HL-60 (cell line): ENCODE measurements around the gene PCGF6.
A peak's percentile ranks its signal among the peaks of the same experiment; 100 is the strongest.

Experiments
- DNase-seq, 2 experiments: peaks; one replicate each; pipeline ENCODE4 v3.0.0-alpha.2; 2010 to 2020; ENCODE audit warnings: low read depth in 1 of 2, low spot score in 1 of 2
- H3K27ac ChIP-seq: fragments of 250-450 bp; sonication (Bioruptor Pico); replicated peaks from 2 replicates; pipeline ENCODE4 v1.5.1; 2020; ENCODE audit warnings: mild to moderate bottlenecking, moderate library complexity
- H3K27me3 ChIP-seq: fragments of 250-450 bp; sonication (Bioruptor Pico); 2 replicates; pipeline ENCODE4 v1.5.1; 2021; ENCODE audit warnings: mild to moderate bottlenecking, moderate library complexity; ENCODE audit not compliant: insufficient read depth, poor library complexity, severe bottlenecking
- H3K4me3 ChIP-seq: replicated peaks from 2 replicates; pipeline ENCODE4 v1.5.1; 2011; ENCODE audit warnings: mild to moderate bottlenecking, control low read depth, low read length; ENCODE audit not compliant: insufficient read depth
- GABPA ChIP-seq: IDR thresholded peaks from 2 replicates; pipeline ENCODE4 v1.6.1; 2012; ENCODE audit warnings: low read depth
- POLR2AphosphoS5 ChIP-seq: IDR thresholded peaks from 2 replicates; pipeline ENCODE4 v1.6.1; 2012; ENCODE audit warnings: low read depth
- SPI1 ChIP-seq: IDR thresholded peaks from 2 replicates; pipeline ENCODE4 v1.6.1; 2012; ENCODE audit warnings: low read depth, mild to moderate bottlenecking, borderline replicate concordance
- microRNA-seq: library from miRNA; unstranded; fragments of <30 nt; microRNA quantifications from one replicate; pipeline ENCODE4, GENCODE V29; 2018
- TF ChIP-seq, protein P1 (sequence below): IDR thresholded peaks from one replicate; pipeline ENCODE4 v1.5.1; 2011; ENCODE audit warnings: low read length, control low read depth, inconsistent platforms; ENCODE audit not compliant: insufficient read depth
- TF ChIP-seq, protein P2 (sequence below): IDR thresholded peaks from 2 replicates; pipeline ENCODE4 v1.6.1; 2012; ENCODE audit warnings: low read depth; ENCODE audit not compliant: insufficient replicate concordance

Gene PCGF6

DNA sequence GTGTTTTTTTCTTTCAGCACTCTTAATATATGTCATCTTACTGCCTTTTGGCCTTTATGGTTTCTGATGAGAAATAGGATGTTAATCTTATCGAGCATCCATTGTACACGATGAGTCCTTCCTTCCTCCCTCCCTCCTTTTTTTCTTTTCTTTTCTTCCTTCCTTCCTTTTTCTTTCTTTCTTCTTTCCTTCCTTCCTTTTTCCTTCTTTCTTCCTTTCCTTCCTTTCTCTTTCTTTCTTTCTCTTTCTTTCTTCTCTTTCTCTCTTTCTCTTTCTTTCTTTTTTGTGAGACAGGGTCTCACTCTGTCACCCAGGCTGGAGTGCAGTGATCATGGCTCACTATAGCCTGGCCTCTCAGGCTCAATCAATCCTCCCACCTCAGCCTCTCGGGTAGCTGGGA, 96.8 kb downstream of the PCGF6 start:
- TF ChIP-seq, protein P1, sequence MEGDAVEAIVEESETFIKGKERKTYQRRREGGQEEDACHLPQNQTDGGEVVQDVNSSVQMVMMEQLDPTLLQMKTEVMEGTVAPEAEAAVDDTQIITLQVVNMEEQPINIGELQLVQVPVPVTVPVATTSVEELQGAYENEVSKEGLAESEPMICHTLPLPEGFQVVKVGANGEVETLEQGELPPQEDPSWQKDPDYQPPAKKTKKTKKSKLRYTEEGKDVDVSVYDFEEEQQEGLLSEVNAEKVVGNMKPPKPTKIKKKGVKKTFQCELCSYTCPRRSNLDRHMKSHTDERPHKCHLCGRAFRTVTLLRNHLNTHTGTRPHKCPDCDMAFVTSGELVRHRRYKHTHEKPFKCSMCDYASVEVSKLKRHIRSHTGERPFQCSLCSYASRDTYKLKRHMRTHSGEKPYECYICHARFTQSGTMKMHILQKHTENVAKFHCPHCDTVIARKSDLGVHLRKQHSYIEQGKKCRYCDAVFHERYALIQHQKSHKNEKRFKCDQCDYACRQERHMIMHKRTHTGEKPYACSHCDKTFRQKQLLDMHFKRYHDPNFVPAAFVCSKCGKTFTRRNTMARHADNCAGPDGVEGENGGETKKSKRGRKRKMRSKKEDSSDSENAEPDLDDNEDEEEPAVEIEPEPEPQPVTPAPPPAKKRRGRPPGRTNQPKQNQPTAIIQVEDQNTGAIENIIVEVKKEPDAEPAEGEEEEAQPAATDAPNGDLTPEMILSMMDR = no peak
- TF ChIP-seq SPI1 = no peak
- no peak for TF ChIP-seq GABPA
- TF ChIP-seq POLR2AphosphoS5 = no peak
- TF ChIP-seq, protein P2, sequence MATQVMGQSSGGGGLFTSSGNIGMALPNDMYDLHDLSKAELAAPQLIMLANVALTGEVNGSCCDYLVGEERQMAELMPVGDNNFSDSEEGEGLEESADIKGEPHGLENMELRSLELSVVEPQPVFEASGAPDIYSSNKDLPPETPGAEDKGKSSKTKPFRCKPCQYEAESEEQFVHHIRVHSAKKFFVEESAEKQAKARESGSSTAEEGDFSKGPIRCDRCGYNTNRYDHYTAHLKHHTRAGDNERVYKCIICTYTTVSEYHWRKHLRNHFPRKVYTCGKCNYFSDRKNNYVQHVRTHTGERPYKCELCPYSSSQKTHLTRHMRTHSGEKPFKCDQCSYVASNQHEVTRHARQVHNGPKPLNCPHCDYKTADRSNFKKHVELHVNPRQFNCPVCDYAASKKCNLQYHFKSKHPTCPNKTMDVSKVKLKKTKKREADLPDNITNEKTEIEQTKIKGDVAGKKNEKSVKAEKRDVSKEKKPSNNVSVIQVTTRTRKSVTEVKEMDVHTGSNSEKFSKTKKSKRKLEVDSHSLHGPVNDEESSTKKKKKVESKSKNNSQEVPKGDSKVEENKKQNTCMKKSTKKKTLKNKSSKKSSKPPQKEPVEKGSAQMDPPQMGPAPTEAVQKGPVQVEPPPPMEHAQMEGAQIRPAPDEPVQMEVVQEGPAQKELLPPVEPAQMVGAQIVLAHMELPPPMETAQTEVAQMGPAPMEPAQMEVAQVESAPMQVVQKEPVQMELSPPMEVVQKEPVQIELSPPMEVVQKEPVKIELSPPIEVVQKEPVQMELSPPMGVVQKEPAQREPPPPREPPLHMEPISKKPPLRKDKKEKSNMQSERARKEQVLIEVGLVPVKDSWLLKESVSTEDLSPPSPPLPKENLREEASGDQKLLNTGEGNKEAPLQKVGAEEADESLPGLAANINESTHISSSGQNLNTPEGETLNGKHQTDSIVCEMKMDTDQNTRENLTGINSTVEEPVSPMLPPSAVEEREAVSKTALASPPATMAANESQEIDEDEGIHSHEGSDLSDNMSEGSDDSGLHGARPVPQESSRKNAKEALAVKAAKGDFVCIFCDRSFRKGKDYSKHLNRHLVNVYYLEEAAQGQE = no peak
- H3K4me3 ChIP-seq = no peak overlapping the region
- no peak for DNase-seq
- H3K27me3 ChIP-seq = no peaks in the 10 kb centered on the region
- no peak overlapping the region for H3K27ac ChIP-seq

Small RNA genes lying within 50 kb of the gene (microRNA-seq; reads per million reads assigned to microRNA genes)
- gene MIR1307 = 6,542 reads per million, percentile 96 among the genes with 10 or more reads in this experiment
